Measurements from ENCODE around the gene LPP.

GRCh38 chr3:188509316-188509715 lies 355.4 kb downstream of the LPP start:
- TF ChIP-seq, protein P1, sequence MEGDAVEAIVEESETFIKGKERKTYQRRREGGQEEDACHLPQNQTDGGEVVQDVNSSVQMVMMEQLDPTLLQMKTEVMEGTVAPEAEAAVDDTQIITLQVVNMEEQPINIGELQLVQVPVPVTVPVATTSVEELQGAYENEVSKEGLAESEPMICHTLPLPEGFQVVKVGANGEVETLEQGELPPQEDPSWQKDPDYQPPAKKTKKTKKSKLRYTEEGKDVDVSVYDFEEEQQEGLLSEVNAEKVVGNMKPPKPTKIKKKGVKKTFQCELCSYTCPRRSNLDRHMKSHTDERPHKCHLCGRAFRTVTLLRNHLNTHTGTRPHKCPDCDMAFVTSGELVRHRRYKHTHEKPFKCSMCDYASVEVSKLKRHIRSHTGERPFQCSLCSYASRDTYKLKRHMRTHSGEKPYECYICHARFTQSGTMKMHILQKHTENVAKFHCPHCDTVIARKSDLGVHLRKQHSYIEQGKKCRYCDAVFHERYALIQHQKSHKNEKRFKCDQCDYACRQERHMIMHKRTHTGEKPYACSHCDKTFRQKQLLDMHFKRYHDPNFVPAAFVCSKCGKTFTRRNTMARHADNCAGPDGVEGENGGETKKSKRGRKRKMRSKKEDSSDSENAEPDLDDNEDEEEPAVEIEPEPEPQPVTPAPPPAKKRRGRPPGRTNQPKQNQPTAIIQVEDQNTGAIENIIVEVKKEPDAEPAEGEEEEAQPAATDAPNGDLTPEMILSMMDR (conservative IDR thresholded peaks at IDR 0.05; ENCODE audit: low read depth, low read length), result no peak
- TF ChIP-seq MXI1 (IDR thresholded peaks at IDR 0.05; ENCODE audit: borderline replicate concordance, low read depth, low read length), result no peak
- no peak for TF ChIP-seq RAD21 (IDR thresholded peaks at IDR 0.05; ENCODE audit: low read length)
- no peak for TF ChIP-seq POLR2A (IDR thresholded peaks at IDR 0.05; ENCODE audit: low read depth, low read length)
